Dermis microvascular lymphatic vessel endothelial cell (primary cell): ENCODE measurements around the gene WDR91. TPM values are rescaled to one million over a fixed set of nuclear protein-coding genes. Genes with fewer than 3 reads are reported as not detected.
A peak's percentile ranks its signal among the peaks of the same experiment; 100 is the strongest.
"Not testable (repeated sequence)": the region's sequence is repeated elsewhere in the genome, so short reads cannot be mapped to it uniquely, and the experiment has no call there.

Experiments
- DNase-seq, 2 donors: peaks; one replicate each; pipeline versions ENCODE4 v3.0.0 to v3.0.0-alpha.2; 2010; ENCODE audit warnings: low read depth in 2 of 2
- total RNA-seq: library from RNA; depleted of rRNA; stranded (reverse); fragments of >200 nt; gene quantifications from 2 replicates; pipeline ENCODE4 v1.2.1, GENCODE V29; 2014

The WDR91 gene
- total RNA-seq, 1 donor from 2014 or later, result 3.0 TPM

- DNase-seq, result no peak
Observed at GRCh38 chr7:135180122-135180521, 31.2 kb downstream of the WDR91 start.

GRCh38 chr7:135179321-135179925 is 31.9 kb downstream of the WDR91 start:
- DNase-seq, result no peak

GRCh38 chr7:135178364-135178763 is 33.0 kb downstream of the WDR91 start:
- no peak for DNase-seq

- no peak for DNase-seq
Observed at GRCh38 chr7:135177028-135177696, 34.2 kb downstream of the WDR91 start.

- DNase-seq, result no peak
Observed at GRCh38 chr7:135175931-135176330, 35.4 kb downstream of the WDR91 start.

- no peak for DNase-seq
Observed at GRCh38 chr7:135174941-135175340, 36.4 kb downstream of the WDR91 start.

GRCh38 chr7:135173916-135174315 is 37.4 kb downstream of the WDR91 start:
- not testable (repeated sequence) for DNase-seq

GRCh38 chr7:135171581-135172291 is 39.6 kb downstream of the WDR91 start:
- not testable (repeated sequence) for DNase-seq

GRCh38 chr7:135170998-135171481 is 40.3 kb downstream of the WDR91 start:
- DNase-seq, result not testable (repeated sequence)

GRCh38 chr7:135170274-135170997 is 40.9 kb downstream of the WDR91 start, which contains the start of gene CYREN:
CYREN (minus strand) TSS chr7:135170707; CDS start chr7:135168922, 1,785 bp downstream.
- peak; percentile 78 to 95 for DNase-seq

GRCh38 chr7:135169964-135170273 is 41.4 kb downstream of the WDR91 start:
- DNase-seq, result no peak

- peak in 1 of 2 donors; percentile 54 for DNase-seq
Observed at GRCh38 chr7:135169141-135169963, 42.0 kb downstream of the WDR91 start.

GRCh38 chr7:135168489-135169140 is 42.7 kb downstream of the WDR91 start:
- no peak for DNase-seq

- peak in 1 of 2 donors; percentile 48 for DNase-seq
Observed at GRCh38 chr7:135168001-135168400, 43.3 kb downstream of the WDR91 start.

GRCh38 chr7:135167365-135167917 is 43.9 kb downstream of the WDR91 start:
- no peak for DNase-seq

- peak; percentile 93 for DNase-seq
Observed at GRCh38 chr7:135166338-135166990, 44.9 kb downstream of the WDR91 start.

GRCh38 chr7:135165862-135166261 is 45.5 kb downstream of the WDR91 start:
- no peak for DNase-seq

- no peak for DNase-seq
Observed at GRCh38 chr7:135164357-135165061, 46.8 kb downstream of the WDR91 start.
